Left kidney (tissue), 2 donors: Measurements from ENCODE around the gene CALHM2. TPM values are rescaled to one million over a fixed set of nuclear protein-coding genes. Genes with fewer than 3 reads are reported as not detected.

Source experiments
- DNase-seq: peaks from one replicate; pipeline ENCODE4 v3.0.0-alpha.2; 2013
- polyA plus RNA-seq: library from polyadenylated mRNA; unstranded; fragments of 120-200 nt; gene quantifications from one replicate; pipeline ENCODE4 v1.2.1, GENCODE V29; 2013; ENCODE audit not compliant: insufficient read length

Gene CALHM2
- polyA plus RNA-seq, 1 donor = 10.3 TPM

- DNase-seq = no peak
These were observed 24.0 kb upstream of the CALHM2 start for GRCh38 chr10:103476046-103476768.

DNA sequence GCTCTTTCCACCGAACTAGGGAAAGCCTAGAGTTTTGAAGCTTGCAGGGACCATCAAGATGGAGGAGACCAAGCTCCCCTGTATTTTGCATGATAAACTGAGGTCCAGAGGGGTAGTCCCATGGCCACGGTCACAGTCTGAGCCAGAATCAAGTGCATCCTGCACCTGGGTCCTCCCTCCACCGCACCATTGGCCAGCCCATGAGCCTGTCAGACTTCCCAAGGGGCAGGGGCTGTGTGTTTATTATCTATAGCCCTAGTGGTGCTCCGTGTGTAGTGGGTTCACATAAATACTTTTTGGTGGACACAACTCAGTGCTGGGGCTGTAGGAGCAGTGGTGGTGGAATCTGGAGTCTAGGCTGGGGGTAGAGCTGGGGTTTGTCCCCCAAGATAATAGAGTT, 23.3 kb upstream of the CALHM2 start:
- DNase-seq = no peak

DNA sequence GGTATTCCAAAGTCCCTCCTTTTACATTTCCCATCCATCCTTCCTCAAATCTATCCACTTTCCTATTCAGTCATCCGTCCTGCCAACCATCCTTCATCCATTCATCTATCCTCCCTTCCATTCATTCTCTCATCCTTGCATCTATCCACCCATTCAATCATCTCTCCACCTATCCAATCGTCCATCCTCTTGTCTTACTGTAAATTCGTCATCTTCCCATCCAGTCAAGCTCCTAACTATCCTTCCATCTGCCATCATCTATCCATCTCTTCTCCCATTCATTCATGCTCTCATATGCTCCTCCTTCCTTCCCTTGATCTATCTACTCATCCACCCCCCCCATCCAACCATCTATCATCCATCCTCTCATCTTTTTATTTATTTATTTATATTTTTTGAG, 21.9 kb upstream of the CALHM2 start:
- DNase-seq = no peak

- no peak for DNase-seq
These were observed 21.1 kb upstream of the CALHM2 start for GRCh38 chr10:103473261-103473671.

DNA sequence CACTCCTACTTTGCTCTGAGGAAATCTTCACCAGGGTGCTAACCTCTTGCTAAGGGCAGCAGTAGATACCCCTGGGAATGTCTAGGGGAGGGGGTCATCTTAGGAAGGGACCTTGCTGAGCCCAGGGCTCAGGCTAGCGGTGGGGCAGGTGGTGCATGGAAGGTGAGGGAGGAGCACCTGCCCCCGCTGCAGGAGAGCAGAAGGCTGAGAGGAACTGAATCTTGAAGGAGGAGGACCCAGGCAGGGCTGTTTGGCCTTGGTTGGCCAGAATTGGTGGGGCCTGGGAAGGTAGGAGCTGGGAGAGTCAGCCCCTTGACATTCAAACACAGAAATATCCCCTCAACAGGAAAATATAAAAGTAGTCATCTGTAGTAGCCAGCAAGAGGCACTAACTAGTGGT, 19.8 kb upstream of the CALHM2 start:
- no peak for DNase-seq

DNA sequence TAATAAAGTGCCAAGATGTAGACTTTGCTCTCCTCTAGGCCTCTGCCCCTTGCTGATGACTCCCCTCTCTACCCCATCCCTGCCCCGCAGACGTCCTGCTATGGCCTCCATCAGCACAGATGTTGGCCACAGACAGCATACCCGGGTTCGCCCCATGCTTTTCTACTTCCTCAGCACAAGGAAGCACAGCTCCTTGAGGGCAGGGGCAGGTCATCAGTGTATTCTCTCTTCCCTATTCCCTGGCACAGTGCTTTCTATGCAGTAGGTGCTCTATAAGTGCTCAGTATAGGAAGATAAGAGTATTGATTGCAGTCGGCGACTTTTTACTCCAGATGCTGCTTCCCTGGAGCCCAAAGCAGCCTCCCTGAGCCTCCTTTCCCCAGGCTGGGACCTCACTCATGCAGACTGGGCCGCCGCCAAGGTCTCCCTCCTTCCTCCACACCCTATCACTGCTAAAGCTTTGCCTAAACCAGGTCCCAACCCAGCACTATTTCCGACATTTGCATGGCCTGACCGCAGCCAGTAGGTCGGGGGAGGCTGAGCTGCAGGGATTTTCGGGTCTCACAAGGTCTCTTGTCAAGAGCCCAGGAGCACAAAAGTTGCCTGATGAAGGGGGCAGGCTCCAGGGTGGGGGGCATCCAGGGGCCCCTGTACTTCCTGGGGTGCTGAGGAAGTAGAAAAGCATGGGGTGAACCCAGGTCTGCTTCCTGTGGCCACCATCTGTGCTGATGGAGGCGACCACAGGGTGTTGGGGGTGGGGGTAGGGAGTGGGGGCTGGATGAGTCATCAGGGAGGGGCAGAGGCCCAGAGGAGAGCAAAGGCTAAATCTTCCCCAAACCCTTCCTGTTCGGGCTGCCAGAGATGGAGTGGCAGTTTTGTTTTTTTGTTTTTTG, 18.8 kb upstream of the CALHM2 start:
- DNase-seq = no peak

DNA sequence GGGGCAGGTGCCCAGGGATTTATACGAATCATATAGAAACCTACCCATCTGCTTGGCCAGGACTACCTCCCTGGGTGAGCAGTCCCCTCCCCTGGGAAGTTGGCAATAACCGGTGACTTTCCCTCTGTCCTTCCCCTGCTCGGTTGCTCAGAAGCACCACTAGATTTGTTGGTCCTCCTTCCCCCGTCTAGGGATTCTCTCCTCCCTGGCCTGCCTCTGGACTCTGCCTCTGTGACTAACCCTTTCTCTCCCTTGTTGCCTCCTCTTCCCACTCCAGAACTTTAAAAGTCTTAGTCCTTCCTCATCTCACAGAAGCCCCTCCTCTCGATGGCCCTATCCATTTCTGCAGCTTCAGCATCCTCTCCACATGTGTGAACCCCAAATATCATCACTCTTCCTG, 17.0 kb upstream of the CALHM2 start:
- no peak for DNase-seq

DNA sequence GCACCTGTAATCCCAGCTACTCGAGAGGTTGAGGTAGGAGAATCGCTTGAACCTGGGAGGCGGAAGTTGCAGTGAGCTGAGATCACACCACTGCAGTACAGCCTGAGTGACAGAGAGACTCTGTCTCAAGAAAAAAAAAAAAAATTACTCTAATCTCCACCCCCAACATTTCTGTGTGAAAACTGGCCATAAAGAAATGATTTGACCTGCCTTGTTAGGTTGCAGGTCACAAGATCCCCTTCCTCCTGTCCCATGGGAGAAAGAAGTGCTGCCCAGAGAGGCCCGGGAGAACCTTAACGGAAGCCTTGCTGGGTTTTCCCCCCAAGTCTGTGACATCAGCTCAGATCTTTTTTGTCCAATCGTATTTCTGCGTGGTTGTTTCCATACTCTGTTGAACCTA, 15.2 kb upstream of the CALHM2 start:
- DNase-seq = no peak

DNA sequence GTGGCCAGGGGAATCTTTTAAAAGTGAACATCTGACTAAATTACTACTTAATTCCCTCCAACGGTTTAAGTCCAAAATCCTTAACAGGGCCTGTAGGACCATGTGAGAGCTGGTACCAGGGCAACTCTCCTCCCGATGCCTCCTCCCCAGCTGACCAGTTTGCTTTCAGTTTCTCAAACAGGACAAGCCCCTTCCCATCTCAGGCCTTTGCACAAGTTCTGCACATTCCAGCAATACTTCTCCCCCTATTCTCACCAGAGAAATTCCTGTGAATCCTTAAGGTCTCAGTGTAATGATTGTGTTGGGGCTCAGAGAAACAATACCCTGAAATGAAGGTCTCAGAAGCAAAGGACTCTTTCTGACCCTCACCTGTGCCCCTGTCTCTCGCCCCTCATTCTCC, 14.6 kb upstream of the CALHM2 start:
- DNase-seq = no peak

GRCh38 chr10:103465411-103466179, 13.4 kb upstream of the CALHM2 start:
- no peak for DNase-seq

DNA sequence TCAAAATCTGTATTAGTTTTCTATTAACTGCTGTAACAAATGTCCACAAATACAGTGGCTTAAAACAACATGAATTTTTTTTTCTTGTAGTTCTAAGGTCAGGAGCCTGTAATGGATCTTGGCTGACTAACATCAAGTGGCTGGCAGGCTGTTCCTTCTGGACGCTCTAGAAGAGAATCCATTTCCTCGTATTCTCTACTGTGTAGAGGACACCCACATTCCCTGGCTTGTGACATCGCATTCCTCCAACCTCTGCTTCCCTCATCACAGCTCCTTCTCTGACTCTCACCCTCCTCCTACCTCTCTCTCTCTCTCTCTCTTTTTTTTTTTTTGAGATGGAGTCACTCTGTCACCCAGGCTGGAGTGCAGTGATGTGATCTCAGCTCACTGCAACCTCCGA, 11.3 kb upstream of the CALHM2 start:
- no peak for DNase-seq

- DNase-seq = no peak
These were observed 7.4 kb upstream of the CALHM2 start for GRCh38 chr10:103459615-103460014.

DNA sequence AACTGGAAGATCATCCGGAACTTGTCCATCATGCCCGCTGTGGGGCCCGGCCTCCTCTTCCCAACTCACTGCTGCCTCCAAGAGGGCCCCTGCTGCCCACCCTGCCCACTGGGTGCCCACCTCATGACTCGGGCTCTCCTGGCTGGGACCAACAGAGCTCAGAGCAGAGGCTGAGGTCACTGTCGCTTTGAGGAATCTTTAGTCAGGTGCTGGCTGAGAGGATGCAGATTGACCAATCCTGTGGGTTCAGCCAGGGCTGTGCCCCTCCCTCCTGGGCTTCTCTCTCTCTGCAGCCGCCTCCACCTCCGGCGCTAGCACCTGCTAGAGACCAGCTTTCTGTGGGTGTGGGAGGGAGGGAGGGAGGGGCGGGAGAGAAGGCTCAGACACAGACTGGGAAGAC, 6.5 kb upstream of the CALHM2 start, which contains the start of gene CALHM1:
Gene CALHM1, minus strand, starts transcription at position 181 of the 400 bp plus-strand sequence. Its CDS starts 149 bp downstream, at position 32.
- DNase-seq = no peak

DNA sequence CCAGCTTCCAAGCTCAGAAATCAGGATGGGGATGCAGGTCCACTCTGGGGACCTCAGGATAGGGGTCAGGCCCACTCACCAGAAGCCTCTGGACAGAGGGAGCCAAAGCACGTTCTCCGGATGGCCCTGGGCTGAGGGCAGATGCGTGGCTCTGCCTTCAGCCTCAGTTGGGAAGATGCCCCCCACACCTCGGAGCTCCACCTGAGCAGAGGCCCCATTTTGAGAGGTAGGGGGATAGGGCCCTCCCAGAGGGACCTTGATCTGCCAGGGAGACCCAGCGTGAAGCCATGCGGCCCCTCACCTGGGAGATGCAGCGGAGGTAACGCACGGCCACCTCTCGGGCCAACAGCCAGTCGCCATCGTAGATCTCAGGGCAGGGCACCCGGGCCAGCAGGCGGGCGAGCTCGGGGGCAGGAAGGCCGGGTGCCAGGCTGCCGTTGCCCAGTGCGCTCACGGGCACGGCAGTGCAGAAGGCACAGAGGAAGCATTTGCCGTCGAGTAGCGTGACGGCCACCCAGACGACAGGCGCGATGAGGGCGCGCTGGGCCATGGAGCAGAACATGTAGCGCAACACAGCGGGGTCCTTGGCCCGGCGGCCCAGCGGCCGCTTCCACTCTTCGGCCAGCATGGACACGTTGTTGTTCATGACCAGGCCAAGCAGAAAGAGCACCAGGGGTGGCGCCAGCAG, 5.9 kb upstream of the CALHM2 start:
- DNase-seq = no peak

DNA sequence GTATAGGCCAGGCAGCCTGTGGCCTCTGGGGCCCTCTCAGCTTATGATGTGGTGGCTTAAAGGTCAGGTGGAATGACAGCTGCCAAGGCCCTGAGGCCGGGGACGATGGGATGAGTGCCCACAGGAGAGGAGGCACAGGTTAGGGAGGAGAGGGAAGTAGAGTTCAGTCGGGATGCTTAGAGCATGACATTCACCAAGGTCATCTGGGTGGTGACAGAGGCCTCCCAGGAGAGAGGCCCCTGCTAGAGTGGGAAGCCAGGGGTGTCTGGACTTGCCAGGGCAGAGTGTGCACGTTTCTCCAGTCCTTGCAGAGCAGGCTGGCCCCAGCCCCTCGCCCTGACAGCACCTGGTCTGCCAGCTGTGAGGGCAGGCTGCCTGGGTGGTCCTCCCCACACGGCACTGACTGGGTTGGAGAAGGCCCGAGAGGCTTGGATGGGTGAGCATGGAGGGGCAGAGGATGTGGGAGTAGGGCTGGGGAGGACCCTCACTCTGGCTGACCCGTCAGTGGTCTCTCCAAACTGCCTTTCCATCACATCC, 5.1 kb upstream of the CALHM2 start:
- no peak for DNase-seq

DNA sequence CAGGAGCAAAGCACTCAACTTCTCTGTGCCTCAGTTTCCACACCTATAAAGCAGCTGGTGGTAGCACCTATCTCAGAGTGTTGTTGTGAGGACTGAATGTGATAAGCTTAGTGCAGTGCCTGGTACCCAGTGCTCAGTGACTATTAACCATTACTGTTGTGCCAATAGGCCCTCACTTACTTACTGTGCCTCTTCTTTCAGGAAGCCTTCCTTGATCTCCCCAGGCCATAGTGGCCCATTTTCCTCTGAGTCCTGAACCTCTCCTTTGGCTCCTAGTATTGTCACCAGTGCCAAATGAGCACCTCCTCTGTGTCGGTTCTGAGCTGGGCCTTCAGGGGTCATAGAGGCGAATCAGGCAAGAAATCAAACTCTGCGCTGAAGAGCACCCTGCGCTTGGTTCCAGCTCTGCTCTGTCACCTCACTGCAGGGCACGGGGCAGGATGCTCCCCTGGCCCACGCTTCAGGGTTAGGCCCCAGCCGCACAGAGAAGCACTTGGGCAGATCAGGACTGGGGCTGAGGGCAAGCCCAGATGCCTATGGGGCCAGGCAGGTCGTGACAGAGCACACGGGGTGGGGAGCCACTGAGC, 4.0 kb upstream of the CALHM2 start:
- no peak for DNase-seq

DNA sequence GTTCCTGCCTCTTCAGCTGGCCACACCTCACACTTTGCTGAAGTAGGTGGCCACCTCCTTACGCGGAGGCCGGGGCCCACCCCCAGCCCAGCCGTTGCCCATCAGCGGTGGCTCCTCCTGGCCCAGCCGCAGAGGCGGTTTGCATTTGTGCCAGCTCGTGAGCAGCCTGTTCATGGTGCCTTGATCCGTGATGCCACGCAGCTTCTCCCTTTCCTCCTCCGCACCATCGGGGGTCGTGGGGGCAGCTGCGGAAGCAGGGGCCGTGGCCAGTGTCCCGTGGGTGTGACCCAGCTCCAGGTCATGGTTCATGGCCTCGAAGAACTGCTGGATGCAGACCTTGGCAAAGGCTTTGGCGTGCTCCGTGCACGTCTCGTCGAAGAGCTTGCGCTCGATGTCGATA, 3.1 kb upstream of the CALHM2 start:
- no peak for DNase-seq

DNA sequence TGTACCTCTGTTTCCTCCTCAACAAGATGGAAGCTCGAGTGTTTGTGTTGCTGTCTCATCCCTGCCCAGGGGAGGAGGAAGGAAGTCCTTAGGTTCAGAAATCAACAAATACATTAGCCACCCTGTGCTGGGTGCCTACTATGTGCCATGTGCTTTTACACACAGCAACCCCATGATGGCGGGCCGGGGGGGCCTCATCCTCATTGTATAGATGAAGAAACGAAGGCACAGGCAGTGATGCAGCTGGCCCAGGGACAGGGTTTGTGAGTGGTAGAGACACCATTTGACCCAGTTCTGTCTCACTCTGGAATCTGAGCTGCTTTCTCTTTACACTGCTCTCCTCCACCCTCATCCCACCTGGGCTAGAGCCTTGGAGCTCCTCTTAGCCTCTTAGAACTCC, 1.9 kb upstream of the CALHM2 start:
- DNase-seq = no peak

GRCh38 chr10:103452506-103453230, 498 bp upstream of the CALHM2 start:
- DNase-seq = no peak

- no peak for DNase-seq
These were observed 918 bp downstream of the CALHM2 start for GRCh38 chr10:103451091-103451813.
